Measurements from ENCODE around the gene MORN1.

The MORN1 gene

DNA sequence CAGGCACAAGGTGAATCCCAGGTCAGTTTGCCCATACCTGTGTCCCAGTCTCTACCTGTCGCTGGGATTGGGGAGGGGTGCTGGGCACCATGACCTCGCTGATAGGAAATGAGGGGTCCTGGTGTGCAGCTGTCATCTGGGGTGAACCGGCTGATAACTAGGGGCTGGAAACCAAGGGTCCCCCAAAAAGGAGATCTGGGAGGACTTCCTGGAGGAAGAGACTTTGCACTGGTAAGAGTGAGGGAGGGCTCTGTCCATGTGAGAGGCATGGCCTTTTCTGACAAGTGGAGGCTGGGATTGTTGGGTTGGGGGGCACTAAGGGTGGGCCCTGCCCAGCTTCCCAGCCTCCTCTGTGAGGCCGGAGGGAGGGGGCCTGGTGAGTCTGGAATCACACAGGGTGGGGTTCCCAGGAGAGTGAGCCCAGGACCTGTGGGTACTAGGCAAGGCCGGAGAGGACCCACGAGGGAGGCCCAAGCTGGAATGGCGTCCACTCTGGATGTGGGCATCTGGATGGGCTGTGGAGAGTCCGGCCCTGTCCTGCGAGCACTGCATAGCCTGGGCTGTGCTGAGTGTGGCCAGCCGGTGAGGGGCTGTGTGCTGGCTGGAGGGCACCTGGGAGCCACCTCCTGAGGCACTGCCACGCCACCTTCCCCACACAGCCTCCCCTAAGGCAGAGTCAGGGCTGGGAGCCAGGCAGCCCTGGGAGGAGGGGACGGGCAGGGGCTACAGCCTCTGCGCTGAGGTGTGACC, 25.9 kb upstream of the MORN1 start:
- Histone ChIP-seq H3K27me3 (replicated peaks; ENCODE audit: control insufficient read depth, insufficient read depth, low read length) (no peaks in the 10 kb centered on the region), H3K4me3 (replicated peaks; ENCODE audit: low read depth, low read length) (no peak overlapping the region; the same call in 1 of the 2 replicates), H3K36me3 (ENCODE audit: control insufficient read depth, insufficient read depth, low read length) (no peaks in the 10 kb centered on the region)
- TF ChIP-seq, protein P1, sequence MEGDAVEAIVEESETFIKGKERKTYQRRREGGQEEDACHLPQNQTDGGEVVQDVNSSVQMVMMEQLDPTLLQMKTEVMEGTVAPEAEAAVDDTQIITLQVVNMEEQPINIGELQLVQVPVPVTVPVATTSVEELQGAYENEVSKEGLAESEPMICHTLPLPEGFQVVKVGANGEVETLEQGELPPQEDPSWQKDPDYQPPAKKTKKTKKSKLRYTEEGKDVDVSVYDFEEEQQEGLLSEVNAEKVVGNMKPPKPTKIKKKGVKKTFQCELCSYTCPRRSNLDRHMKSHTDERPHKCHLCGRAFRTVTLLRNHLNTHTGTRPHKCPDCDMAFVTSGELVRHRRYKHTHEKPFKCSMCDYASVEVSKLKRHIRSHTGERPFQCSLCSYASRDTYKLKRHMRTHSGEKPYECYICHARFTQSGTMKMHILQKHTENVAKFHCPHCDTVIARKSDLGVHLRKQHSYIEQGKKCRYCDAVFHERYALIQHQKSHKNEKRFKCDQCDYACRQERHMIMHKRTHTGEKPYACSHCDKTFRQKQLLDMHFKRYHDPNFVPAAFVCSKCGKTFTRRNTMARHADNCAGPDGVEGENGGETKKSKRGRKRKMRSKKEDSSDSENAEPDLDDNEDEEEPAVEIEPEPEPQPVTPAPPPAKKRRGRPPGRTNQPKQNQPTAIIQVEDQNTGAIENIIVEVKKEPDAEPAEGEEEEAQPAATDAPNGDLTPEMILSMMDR (IDR thresholded peaks at IDR 0.05; ENCODE audit: insufficient read depth, low read length, poor library complexity, severe bottlenecking) = no peak
- no peak for DNase-seq (ENCODE audit: extremely low read depth, insufficient read length)

- Histone ChIP-seq H3K36me3 (ENCODE audit: control insufficient read depth, insufficient read depth, low read length) (no peaks in the 10 kb centered on the region), H3K4me3 (replicated peaks; ENCODE audit: low read depth, low read length) (peak overlapping the region; percentile 75), H3K27me3 (replicated peaks; ENCODE audit: control insufficient read depth, insufficient read depth, low read length) (no peaks in the 10 kb centered on the region)
- TF ChIP-seq, protein P1 (IDR thresholded peaks at IDR 0.05; ENCODE audit: insufficient read depth, low read length, poor library complexity, severe bottlenecking) = no peak
- DNase-seq (ENCODE audit: extremely low read depth, insufficient read length) = no peak
These were observed 25.0 kb upstream of the MORN1 start for GRCh38 chr1:2416403-2416802.

DNA sequence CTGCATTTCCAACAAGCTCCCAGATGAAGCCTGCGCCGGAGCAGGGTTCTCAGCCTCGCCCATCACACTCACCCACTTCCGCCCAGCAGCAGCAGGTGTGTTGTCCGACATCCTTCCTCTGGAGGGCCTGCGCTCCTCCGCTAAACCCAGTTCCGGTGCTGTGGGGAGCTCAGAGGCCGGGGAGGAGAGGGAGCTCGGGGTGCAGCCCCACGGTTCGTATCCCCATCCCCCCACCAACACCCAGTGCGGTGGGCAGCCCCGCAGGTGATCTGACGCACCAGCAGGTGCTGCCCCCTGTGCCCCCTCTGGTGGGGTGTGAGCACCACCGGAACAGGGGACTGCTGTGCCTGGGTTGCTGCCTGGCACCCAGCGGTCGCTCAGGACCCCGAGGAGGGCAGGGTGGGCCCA, 24.5 kb upstream of the MORN1 start:
- Histone ChIP-seq H3K27me3 (replicated peaks; ENCODE audit: control insufficient read depth, insufficient read depth, low read length) (no peaks in the 10 kb centered on the region), H3K4me3 (replicated peaks; ENCODE audit: low read depth, low read length) (peak overlapping the region; percentile 75), H3K36me3 (ENCODE audit: control insufficient read depth, insufficient read depth, low read length) (no peaks in the 10 kb centered on the region)
- TF ChIP-seq, protein P1 (IDR thresholded peaks at IDR 0.05; ENCODE audit: insufficient read depth, low read length, poor library complexity, severe bottlenecking) = peak; percentile 26
- peak; percentile 65 for DNase-seq (ENCODE audit: extremely low read depth, insufficient read length)

- H3K27me3 ChIP-seq (replicated peaks; ENCODE audit: control insufficient read depth, insufficient read depth, low read length) = no peaks in the 10 kb centered on the region
- TF ChIP-seq, protein P1 (IDR thresholded peaks at IDR 0.05; ENCODE audit: insufficient read depth, low read length, poor library complexity, severe bottlenecking) = no peak
- DNase-seq (ENCODE audit: extremely low read depth, insufficient read length) = no peak
- no peaks in the 10 kb centered on the region for H3K36me3 ChIP-seq (ENCODE audit: control insufficient read depth, insufficient read depth, low read length)
- H3K4me3 ChIP-seq (replicated peaks; ENCODE audit: low read depth, low read length) = peak overlapping the region; percentile 75
These were observed 24.0 kb upstream of the MORN1 start for GRCh38 chr1:2415337-2415736.

DNA sequence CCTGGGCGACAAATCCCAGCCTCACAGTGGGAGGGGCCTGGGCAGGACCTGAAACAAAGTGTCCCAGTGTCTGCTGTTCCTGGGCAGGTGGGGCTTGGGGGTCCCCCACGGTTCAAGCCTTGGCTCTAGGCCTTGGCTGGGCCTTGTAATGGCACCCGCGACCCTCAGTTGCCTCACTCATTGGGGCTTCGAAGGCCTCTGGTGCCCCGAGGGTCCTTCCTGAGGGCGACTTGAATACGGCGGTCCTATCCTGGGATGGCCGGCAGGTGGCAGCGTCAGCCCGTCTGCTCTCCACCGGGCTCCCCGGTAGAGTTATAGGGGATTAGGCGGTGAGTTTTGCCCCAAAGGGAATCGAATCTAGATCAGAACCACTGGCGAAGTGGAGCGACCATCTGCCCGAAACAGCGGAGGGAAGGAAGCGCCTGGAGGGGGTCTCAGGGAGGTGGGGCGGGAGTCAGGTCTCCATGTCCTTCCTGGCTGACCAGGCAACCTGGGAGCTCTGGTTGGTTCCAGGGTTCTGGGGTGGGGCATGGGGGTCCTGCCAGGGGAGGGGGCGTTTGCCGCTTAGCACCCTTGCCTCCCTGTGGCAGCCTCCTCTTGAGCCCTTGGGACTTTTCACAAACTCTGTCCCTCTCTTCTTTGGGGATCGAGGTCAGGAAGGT, 23.1 kb upstream of the MORN1 start:
- H3K36me3 ChIP-seq (ENCODE audit: control insufficient read depth, insufficient read depth, low read length) = peaks cover 4% of the 10 kb centered on the region
- H3K4me3 ChIP-seq (replicated peaks; ENCODE audit: low read depth, low read length) = peak overlapping the region; percentile 13; the same call in 1 of the 2 replicates
- TF ChIP-seq, protein P1 (IDR thresholded peaks at IDR 0.05; ENCODE audit: insufficient read depth, low read length, poor library complexity, severe bottlenecking) = peak; percentile 90

More for the DNA sequence above, 23.1 kb upstream of the MORN1 start:
- H3K27me3 ChIP-seq (replicated peaks; ENCODE audit: control insufficient read depth, insufficient read depth, low read length) = no peaks in the 10 kb centered on the region
- peak; percentile 80 for DNase-seq (ENCODE audit: extremely low read depth, insufficient read length)

Data from GM06990 (cell line).